ENCODE results near the gene ABCB11. TPM values are rescaled to one million over a fixed set of nuclear protein-coding genes. Genes with fewer than 3 reads are reported as not detected.

The ABCB11 gene
- total and polyA plus RNA-seq, 4 donors, result 0.03 to 0.21 TPM; not detected in 2

DNA sequence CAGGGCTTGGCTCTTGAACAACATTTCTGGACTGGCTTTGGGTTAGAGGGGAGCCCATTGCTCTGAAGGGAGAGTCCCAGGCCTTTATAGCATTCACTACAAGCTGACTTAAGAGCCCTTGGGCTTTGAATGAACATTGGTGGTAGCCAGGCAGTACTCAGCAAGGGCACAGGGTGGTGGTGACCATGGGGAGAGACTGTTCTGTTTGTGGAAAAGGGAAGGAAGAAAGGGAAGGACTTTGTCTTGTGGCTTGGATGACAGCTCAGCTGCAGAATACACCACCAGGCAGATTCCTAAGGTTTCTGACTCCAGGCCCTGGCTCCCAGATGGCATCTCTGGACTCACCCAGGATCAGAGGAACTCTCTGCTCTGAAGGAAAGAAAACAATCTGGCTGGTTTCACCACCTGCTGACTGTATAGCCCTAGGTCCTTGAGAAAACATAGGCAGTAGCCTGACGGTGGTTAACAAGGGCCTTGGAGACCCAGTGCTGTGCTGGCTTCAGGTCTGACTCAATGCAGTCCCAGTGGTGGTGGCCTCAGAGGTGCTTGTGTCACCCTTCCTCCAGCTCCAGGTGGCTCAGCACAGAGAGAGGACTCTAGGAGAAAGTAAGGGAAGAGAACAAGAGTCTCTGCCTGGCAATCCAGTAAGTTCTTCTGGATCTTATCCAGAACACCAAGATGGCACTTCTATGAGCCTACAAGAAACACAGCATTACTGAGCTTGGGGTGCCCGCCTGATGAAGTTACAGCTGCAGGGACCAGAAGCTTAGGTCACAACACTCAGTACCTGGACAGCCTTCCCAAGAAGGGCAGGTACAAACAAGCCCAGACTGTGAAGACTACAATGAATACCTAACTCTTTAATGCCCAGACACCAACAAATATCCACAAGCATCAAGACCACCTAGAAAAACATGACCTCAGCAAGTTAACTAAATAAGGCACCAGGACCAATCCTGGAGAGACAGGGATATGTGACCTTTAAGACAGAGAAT lies 16.4 kb upstream of the ABCB11 start:
- H3K36me3 ChIP-seq (ENCODE audit: control insufficient read depth in 1 of 2, insufficient read depth in 2 of 2, low read length in 1 of 2), result no peaks in the 10 kb centered on the region
- DNase-seq (no peak), ATAC-seq (ENCODE audit: low FRiP score) (no peak)
- no peak overlapping the region for H3K27ac ChIP-seq (ENCODE audit: low read depth in 1 of 2, low read length in 2 of 2)
- H3K4me1 ChIP-seq (ENCODE audit: control insufficient read depth in 1 of 2, insufficient read depth in 2 of 2, low read length in 2 of 2), result no peaks in the 10 kb centered on the region
- no peak overlapping the region for H3K4me3 ChIP-seq (ENCODE audit: low read length in 2 of 2)
- H3K9me3 ChIP-seq (ENCODE audit: control insufficient read depth, low read length), result no peaks in the 10 kb centered on the region
- WGBS, 2 donors, result 72 to 75% methylated on average over 2 of the region's 2 CpGs
- no peaks in the 10 kb centered on the region for H3K27me3 ChIP-seq (ENCODE audit: control insufficient read depth in 1 of 2, insufficient read depth in 2 of 2, low read length in 1 of 2)
- intact Hi-C loops (cut with DNase I), result no loop called here

DNA sequence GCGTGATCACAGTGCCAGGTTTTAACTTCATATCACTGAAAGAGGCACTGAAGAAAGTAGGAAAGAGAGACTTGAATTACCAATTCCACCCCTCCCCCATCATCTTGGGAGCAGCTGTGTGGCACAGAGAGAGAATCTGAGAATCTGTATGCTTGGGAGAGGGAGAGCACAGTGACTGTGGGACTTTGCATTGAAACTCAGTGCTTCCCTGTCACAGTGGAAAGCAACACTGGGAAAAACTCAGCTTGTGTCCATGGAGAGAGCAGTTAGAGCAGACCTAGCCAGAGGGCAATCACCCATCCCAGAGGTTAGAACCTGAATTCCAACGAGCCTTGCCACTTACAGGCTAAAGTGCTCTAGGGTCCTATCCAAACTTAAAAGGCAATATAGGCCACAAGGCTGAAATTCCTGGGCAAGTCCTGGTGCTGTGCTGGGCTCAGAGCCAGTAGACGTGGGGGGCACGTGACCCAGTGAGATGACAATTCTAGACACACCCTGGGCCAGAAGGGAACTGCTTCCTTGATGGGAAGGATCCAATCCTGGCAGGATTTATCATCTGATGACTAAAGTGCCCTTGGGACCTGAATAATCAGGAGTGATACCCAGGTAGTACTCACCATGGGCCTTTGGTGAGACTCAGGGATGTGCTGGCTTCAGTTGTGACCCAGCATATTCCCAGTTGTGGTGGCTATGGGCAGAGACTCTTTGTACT lies 15.5 kb upstream of the ABCB11 start:
- Histone ChIP-seq H3K27ac (ENCODE audit: low read depth in 1 of 2, low read length in 2 of 2) (no peak overlapping the region), H3K4me3 (ENCODE audit: low read length in 2 of 2) (no peak overlapping the region), H3K27me3 (ENCODE audit: control insufficient read depth in 1 of 2, insufficient read depth in 2 of 2, low read length in 1 of 2) (no peaks in the 10 kb centered on the region), H3K4me1 (ENCODE audit: control insufficient read depth in 1 of 2, insufficient read depth in 2 of 2, low read length in 2 of 2) (no peaks in the 10 kb centered on the region), H3K9me3 (ENCODE audit: control insufficient read depth, low read length) (no peaks in the 10 kb centered on the region), H3K36me3 (ENCODE audit: control insufficient read depth in 1 of 2, insufficient read depth in 2 of 2, low read length in 1 of 2) (no peaks in the 10 kb centered on the region)
- WGBS, 2 donors, result 73 to 78% methylated on average over 4 of the region's 4 CpGs
- DNase-seq, result no peak
- intact Hi-C loops (cut with DNase I), result no loop called here
- no peak for ATAC-seq (ENCODE audit: low FRiP score)

DNA sequence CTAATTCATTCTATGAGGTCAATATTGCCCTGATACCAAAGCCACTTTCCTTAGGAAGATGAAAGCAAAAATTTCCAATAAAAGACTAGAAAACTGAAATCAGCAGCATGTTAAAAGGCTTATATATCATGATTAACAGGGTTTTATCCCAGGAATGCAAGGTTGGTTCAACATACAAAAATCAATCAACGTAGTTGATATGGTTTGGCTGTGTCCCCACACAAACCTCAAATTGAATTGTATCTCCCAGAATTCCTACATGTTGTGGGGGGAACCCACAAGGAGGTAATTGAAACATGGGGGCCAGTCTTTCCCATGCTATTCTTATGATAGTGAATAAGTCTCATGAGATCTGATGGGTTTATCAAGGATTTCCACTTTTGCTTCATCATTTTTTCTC lies 11.7 kb upstream of the ABCB11 start:
- intact Hi-C loops (cut with DNase I), result no loop called here
- WGBS, 2 donors, result 88% methylated on average over 1 of the region's 1 CpG
- no peaks in the 10 kb centered on the region for H3K27me3 ChIP-seq (ENCODE audit: control insufficient read depth in 1 of 2, insufficient read depth in 2 of 2, low read length in 1 of 2)

DNA sequence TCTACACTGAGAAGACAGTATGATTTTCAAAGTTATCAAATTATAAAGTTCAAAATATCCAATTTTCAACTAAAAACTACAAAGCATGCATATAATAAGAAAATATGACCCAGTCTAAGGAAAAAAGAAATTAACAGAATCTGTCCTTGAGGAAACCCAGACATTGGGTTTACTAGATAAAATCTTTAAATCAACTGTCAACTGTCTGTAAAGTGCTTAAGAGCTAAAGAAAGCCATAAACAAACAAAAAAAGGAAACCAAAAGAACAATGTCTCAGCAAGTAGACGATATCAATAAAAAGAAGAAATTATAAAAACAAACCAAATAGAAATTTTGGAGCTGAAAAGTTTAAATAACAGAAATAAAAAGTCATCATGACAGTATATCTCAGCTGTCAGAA lies 10.5 kb upstream of the ABCB11 start:
- no peak for ATAC-seq (ENCODE audit: low FRiP score)
- WGBS, 2 donors, result 30 to 33% methylated on average over 1 of the region's 1 CpG
- intact Hi-C loops (cut with DNase I), result no loop called here

More for the DNA sequence above, 11.7 kb upstream of the ABCB11 start:
- no peak for ATAC-seq (ENCODE audit: low FRiP score)
- Histone ChIP-seq H3K27ac (ENCODE audit: low read depth in 1 of 2, low read length in 2 of 2) (no peak overlapping the region), H3K4me1 (ENCODE audit: control insufficient read depth in 1 of 2, insufficient read depth in 2 of 2, low read length in 2 of 2) (no peaks in the 10 kb centered on the region), H3K9me3 (ENCODE audit: control insufficient read depth, low read length) (no peaks in the 10 kb centered on the region), H3K4me3 (ENCODE audit: low read length in 2 of 2) (no peak overlapping the region), H3K36me3 (ENCODE audit: control insufficient read depth in 1 of 2, insufficient read depth in 2 of 2, low read length in 1 of 2) (no peaks in the 10 kb centered on the region)
- DNase-seq, result no peak

DNA sequence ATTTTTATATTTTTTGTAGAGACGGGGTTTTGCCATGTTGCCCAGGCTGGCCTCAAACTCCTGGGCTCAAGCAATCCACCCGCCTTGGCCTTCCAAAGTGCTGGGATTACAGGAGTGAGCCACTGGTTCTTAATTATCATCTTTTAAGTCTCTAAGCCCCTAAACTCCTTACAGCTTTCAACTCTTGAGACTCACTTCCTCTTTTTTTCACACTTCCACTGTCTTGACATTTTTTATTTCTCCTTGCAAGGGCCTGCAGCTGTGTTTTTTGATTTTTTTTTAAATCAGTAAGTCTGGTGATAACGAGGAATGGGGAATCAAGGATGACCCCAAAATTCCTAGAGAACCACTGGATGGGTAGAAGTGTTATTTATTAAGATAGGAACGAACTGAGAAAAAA lies 8.6 kb upstream of the ABCB11 start:
- Histone ChIP-seq H3K4me3 (ENCODE audit: low read length in 2 of 2) (no peak overlapping the region), H3K36me3 (ENCODE audit: control insufficient read depth in 1 of 2, insufficient read depth in 2 of 2, low read length in 1 of 2) (no peaks in the 10 kb centered on the region), H3K27me3 (ENCODE audit: control insufficient read depth in 1 of 2, insufficient read depth in 2 of 2, low read length in 1 of 2) (no peaks in the 10 kb centered on the region), H3K27ac (ENCODE audit: low read depth in 1 of 2, low read length in 2 of 2) (no peak overlapping the region), H3K9me3 (ENCODE audit: control insufficient read depth, low read length) (peaks cover 3% of the 10 kb centered on the region), H3K4me1 (ENCODE audit: control insufficient read depth in 1 of 2, insufficient read depth in 2 of 2, low read length in 2 of 2) (no peaks in the 10 kb centered on the region)
- DNase-seq (no peak), ATAC-seq (ENCODE audit: low FRiP score) (no peak)
- WGBS, 2 donors, result 78 to 87% methylated on average over 4 of the region's 4 CpGs
- intact Hi-C loops (cut with DNase I), result no loop called here

More for the DNA sequence above, 10.5 kb upstream of the ABCB11 start:
- Histone ChIP-seq H3K9me3 (ENCODE audit: control insufficient read depth, low read length) (no peaks in the 10 kb centered on the region), H3K27ac (ENCODE audit: low read depth in 1 of 2, low read length in 2 of 2) (no peak overlapping the region), H3K4me3 (ENCODE audit: low read length in 2 of 2) (no peak overlapping the region), H3K4me1 (ENCODE audit: control insufficient read depth in 1 of 2, insufficient read depth in 2 of 2, low read length in 2 of 2) (no peaks in the 10 kb centered on the region), H3K27me3 (ENCODE audit: control insufficient read depth in 1 of 2, insufficient read depth in 2 of 2, low read length in 1 of 2) (no peaks in the 10 kb centered on the region), H3K36me3 (ENCODE audit: control insufficient read depth in 1 of 2, insufficient read depth in 2 of 2, low read length in 1 of 2) (no peaks in the 10 kb centered on the region)
- DNase-seq, result no peak

DNA sequence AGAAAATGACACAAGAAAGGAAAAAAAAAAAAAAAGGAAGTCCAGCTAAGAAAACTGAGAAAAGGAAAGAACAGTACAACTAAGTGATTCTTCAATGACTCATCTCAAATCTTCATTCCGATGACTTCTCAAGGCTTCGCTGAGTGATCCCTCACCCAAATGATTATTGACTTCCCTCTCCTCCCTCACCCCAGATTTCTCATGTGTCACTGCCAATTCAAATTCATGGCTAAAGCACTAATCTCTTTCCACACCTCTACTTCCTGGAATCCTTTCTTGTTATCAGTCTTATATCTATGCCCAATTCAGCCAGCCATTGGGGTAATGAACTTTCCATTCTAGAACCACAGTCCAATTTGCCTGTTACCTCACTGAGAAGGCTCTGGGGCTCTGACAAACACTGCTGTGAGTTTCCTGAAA lies 7.2 kb upstream of the ABCB11 start:
- intact Hi-C loops (cut with DNase I), result no loop called here
- WGBS, 2 donors, result 87 to 93% methylated on average over 2 of the region's 2 CpGs
- DNase-seq, result no peak
- no peak overlapping the region for H3K27ac ChIP-seq (ENCODE audit: low read depth in 1 of 2, low read length in 2 of 2)
- H3K9me3 ChIP-seq (ENCODE audit: control insufficient read depth, low read length), result peaks cover 3% of the 10 kb centered on the region
- no peaks in the 10 kb centered on the region for H3K27me3 ChIP-seq (ENCODE audit: control insufficient read depth in 1 of 2, insufficient read depth in 2 of 2, low read length in 1 of 2)
- H3K4me1 ChIP-seq (ENCODE audit: control insufficient read depth in 1 of 2, insufficient read depth in 2 of 2, low read length in 2 of 2), result no peaks in the 10 kb centered on the region
- no peak overlapping the region for H3K4me3 ChIP-seq (ENCODE audit: low read length in 2 of 2)
- ATAC-seq (ENCODE audit: low FRiP score), result no peak
- no peaks in the 10 kb centered on the region for H3K36me3 ChIP-seq (ENCODE audit: control insufficient read depth in 1 of 2, insufficient read depth in 2 of 2, low read length in 1 of 2)

DNA sequence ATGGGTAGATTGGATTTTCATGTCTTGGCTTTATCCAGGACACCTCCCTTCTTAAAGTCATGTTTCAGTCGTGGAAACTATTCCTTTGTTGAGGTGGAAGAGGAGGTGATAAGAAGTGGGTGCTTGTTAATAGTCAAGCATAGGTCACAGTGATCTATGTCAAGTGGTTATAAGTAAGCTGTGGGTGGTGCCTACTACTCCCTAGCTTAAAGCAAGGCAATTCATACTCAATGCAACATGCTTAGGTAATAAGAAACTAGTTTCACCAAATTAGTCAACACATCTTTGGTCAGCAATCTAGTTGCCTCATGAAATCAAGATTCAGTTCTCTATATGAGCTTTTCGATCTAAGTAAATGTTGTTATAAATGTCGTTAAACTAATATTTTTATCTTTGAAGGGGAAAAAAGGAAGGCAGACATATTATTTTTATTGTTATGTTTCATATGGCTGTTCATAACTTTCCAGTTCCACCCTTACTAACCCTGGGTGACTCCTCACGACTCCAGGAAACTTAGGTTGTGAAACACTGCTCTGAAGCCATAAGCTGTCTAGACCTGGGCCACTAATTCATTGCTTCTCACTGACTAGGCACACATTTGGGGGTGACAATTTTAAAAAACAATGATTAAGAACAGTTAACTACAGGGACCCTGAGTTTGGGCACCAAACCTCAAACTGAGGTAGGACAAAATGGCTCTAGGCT lies 5.8 kb upstream of the ABCB11 start:
- DNase-seq (no peak), ATAC-seq (ENCODE audit: low FRiP score) (no peak)
- Histone ChIP-seq H3K4me3 (ENCODE audit: low read length in 2 of 2) (no peak overlapping the region), H3K27me3 (ENCODE audit: control insufficient read depth in 1 of 2, insufficient read depth in 2 of 2, low read length in 1 of 2) (no peaks in the 10 kb centered on the region), H3K4me1 (ENCODE audit: control insufficient read depth in 1 of 2, insufficient read depth in 2 of 2, low read length in 2 of 2) (no peaks in the 10 kb centered on the region), H3K36me3 (ENCODE audit: control insufficient read depth in 1 of 2, insufficient read depth in 2 of 2, low read length in 1 of 2) (no peaks in the 10 kb centered on the region), H3K9me3 (ENCODE audit: control insufficient read depth, low read length) (peaks cover 4% of the 10 kb centered on the region), H3K27ac (ENCODE audit: low read depth in 1 of 2, low read length in 2 of 2) (no peak overlapping the region)
- WGBS, 2 donors, result 77 to 79% methylated on average over 4 of the region's 4 CpGs
- intact Hi-C loops (cut with DNase I), result no loop called here

DNA sequence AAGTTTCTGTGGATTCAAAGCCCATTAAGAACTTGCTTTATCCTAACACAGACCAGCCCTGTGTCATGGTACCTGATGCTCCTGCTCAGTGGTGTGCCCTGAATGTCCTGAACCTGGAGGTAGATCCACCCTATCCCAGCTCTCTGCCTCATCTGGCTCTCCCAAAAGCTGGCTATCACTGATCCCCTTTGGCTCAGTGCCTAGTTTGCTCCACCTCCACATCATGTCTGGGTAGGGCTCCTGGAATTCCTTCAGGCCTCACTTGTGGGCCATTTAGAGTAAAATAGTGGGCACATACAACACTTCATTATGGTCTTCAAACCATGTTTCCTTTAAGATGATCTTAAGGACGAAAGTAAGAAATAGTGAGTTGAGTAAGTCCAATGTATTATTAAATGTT lies 4.8 kb upstream of the ABCB11 start:
- DNase-seq (no peak), ATAC-seq (ENCODE audit: low FRiP score) (no peak)
- Histone ChIP-seq H3K9me3 (ENCODE audit: control insufficient read depth, low read length) (peaks cover 4% of the 10 kb centered on the region), H3K27ac (ENCODE audit: low read depth in 1 of 2, low read length in 2 of 2) (no peak overlapping the region), H3K36me3 (ENCODE audit: control insufficient read depth in 1 of 2, insufficient read depth in 2 of 2, low read length in 1 of 2) (no peaks in the 10 kb centered on the region), H3K4me1 (ENCODE audit: control insufficient read depth in 1 of 2, insufficient read depth in 2 of 2, low read length in 2 of 2) (no peaks in the 10 kb centered on the region), H3K27me3 (ENCODE audit: control insufficient read depth in 1 of 2, insufficient read depth in 2 of 2, low read length in 1 of 2) (no peaks in the 10 kb centered on the region), H3K4me3 (ENCODE audit: low read length in 2 of 2) (no peak overlapping the region)
- intact Hi-C loops (cut with DNase I), result no loop called here
- 57 to 89% methylated on average over 1 of the region's 1 CpG for WGBS, 2 donors

All from aorta (tissue), 5 donors.